GM12878 (cell line): ENCODE data around the gene SIL1. TPM values are rescaled to one million over a fixed set of nuclear protein-coding genes. Genes with fewer than 3 reads are reported as not detected.

Experiments
- ATAC-seq: fragments of 200-7000 bp; cut with Tn5 transposase; 3 replicates; pipeline ENCODE4 v1.9.1; 2020; ENCODE audit warnings: mild to moderate bottlenecking, moderate library complexity
- BruUV-seq: library from RNA; stranded (reverse); fragments of 400-500 nt; replicated peaks from 2 replicates; lab custom pipeline; 2021; lab: Mats Ljungman, UMichigan
- CTCF ChIA-PET: fragments of 300-600 bp; sonication (Branson Sonifier 250); formaldehyde crosslinking; extraction: SDS; loops from one replicate; lab custom pipeline; 2021; ENCODE audit warnings: inconsistent platforms; lab: Yijun Ruan, JAX
- POLR2A ChIA-PET: fragments of 350-600 bp; formaldehyde crosslinking; extraction: SDS; loops from one replicate; lab custom pipeline; 2021; ENCODE audit warnings: inconsistent platforms; lab: Charles Lee
- RAD21 ChIA-PET: fragments of 300-600 bp; sonication (Branson Sonifier 250); formaldehyde crosslinking; loops from one replicate; lab custom pipeline; 2023; ENCODE audit warnings: antibody characterized with exemption; ENCODE audit not compliant: unreplicated experiment; lab: Charles Lee
- SMC1A ChIA-PET: fragments of 300-600 bp; sonication (Branson Sonifier 250); formaldehyde crosslinking; loops from one replicate; lab custom pipeline; 2023; ENCODE audit not compliant: unreplicated experiment, uncharacterized antibody; lab: Charles Lee
- DNase-seq: peaks from one replicate; pipeline ENCODE4 v3.0.0-alpha.2; 2011; ENCODE audit warnings: low read depth, low spot score
- FAIRE-seq: peaks from 3 replicates; lab custom pipeline; 2011; peaks lifted over from hg19 to GRCh38; lab: Jason Lieb, UNC
- H2AFZ ChIP-seq: 2 replicates; pipeline ENCODE4 v1.6.0; 2011; ENCODE audit warnings: low read depth, low read length, control low read depth; ENCODE audit not compliant: control insufficient read depth
- H3K27ac ChIP-seq: 2 replicates; pipeline ENCODE4 v1.5.1; 2011; ENCODE audit warnings: control low read depth; ENCODE audit not compliant: control insufficient read depth, insufficient read depth
- H3K27me3 ChIP-seq, 2 experiments: replicated peaks in 1 of 2; 2 replicates each; pipeline versions ENCODE4 v1.6.0 to v1.6.1; 2011; ENCODE audit warnings: low read length in 1 of 2; ENCODE audit not compliant: control insufficient read depth in 2 of 2, insufficient read depth in 2 of 2
- H3K36me3 ChIP-seq, 2 experiments: 2 replicates each; pipeline ENCODE4 v1.5.1; 2011; ENCODE audit warnings: low read length in 1 of 2; ENCODE audit not compliant: control insufficient read depth in 2 of 2, insufficient read depth in 2 of 2
- H3K4me1 ChIP-seq: 2 replicates; pipeline ENCODE4 v1.6.1; 2011; ENCODE audit warnings: mild to moderate bottlenecking, low read length, moderate library complexity, mixed read lengths; ENCODE audit not compliant: control insufficient read depth, insufficient read depth
- H3K4me2 ChIP-seq: 2 replicates; pipeline ENCODE4 v1.6.0; 2011; ENCODE audit warnings: control low read depth; ENCODE audit not compliant: control insufficient read depth, insufficient read depth
- H3K4me3 ChIP-seq: fragments of 200-600 bp; sonication (generic); 2 replicates; pipeline ENCODE4 v1.5.1; 2016
- H3K79me2 ChIP-seq: 2 replicates; pipeline ENCODE4 v1.6.0; 2011; ENCODE audit warnings: low read length; ENCODE audit not compliant: control insufficient read depth, insufficient read depth
- H3K9ac ChIP-seq: 2 replicates; pipeline ENCODE4 v1.8.0; 2011; ENCODE audit warnings: low read length, control low read depth, mixed read lengths; ENCODE audit not compliant: control insufficient read depth, insufficient read depth
- H3K9me3 ChIP-seq: replicated peaks from 3 replicates; pipeline ENCODE4 v1.5.1; 2011; ENCODE audit warnings: mild to moderate bottlenecking, low read length; ENCODE audit not compliant: control insufficient read depth, insufficient read depth
- H4K20me1 ChIP-seq: 2 replicates; pipeline ENCODE4 v1.6.0; 2011; ENCODE audit not compliant: control insufficient read depth, insufficient read depth
- NR2F1 ChIP-seq: fragments of 450-650 bp; conservative IDR thresholded peaks from 2 replicates; pipeline ENCODE4 v1.6.1; 2017; ENCODE audit warnings: mild to moderate bottlenecking
- RAD21 ChIP-seq: IDR thresholded peaks from 2 replicates; pipeline ENCODE4 v1.6.1; 2011; ENCODE audit warnings: mild to moderate bottlenecking, low read depth, low read length, moderate library complexity; ENCODE audit not compliant: insufficient read depth
- SMAD5 ChIP-seq: IDR thresholded peaks from 2 replicates; pipeline ENCODE4 v1.6.1; 2016; ENCODE audit warnings: antibody characterized with exemption, low read depth
- SMC3 ChIP-seq: IDR thresholded peaks from 2 replicates; pipeline ENCODE4 v1.6.1; 2011; ENCODE audit warnings: low read length, improper control_type of control experiment, borderline replicate concordance
- WGBS: methylation state at CpG from one replicate; pipeline ENCODE4 v1.1.6; 2016; ENCODE audit warnings: low lambda C conversion rate; ENCODE audit not compliant: insufficient replicate concordance, insufficient coverage; ENCODE audit errors: missing lambda C conversion rate; 5-methylcytosine and 5-hydroxymethylcytosine counted together
- in situ Hi-C: fragments of 300-500 bp; cut with MboI; formaldehyde crosslinking; loops from 9 replicates; pipeline ENCODE4 v1.14.3; 2018; ENCODE audit warnings: mixed read lengths
- intact Hi-C: fragments of 100-400 bp; cut with micrococcal nuclease; formaldehyde crosslinking; loops from one replicate; pipeline ENCODE4 v1.14.2; 2022; ENCODE audit not compliant: unreplicated experiment
- polyA plus RNA-seq, 11 experiments: library from polyadenylated mRNA; depleted of rRNA in 4 of 11; unstranded in 6 of 11; stranded (reverse) in 5 of 11; fragments of >200 nt; fragmentation: Nextera tagmentation in 4 of 11; fragmentation: Illumina TruSeq in 1 of 11; extraction: Ambion mirVana in 4 of 11; extraction: Trizol in 1 of 11; gene quantifications; 1 replicate in 1 of 11; 2 replicates in 10 of 11; pipeline versions ENCODE4 v1.2.1 to v1.2.3, GENCODE V29; 2011 to 2016; ENCODE audit warnings: inconsistent platforms in 2 of 11, missing spikeins in 2 of 11, low read depth in 1 of 11
- total RNA-seq, 4 experiments: library from RNA; depleted of rRNA in 3 of 4; stranded (reverse); fragments of >200 nt in 3 of 4; fragmentation: Illumina TruSeq in 1 of 4; extraction: Trizol in 1 of 4; gene quantifications; 2 replicates each; pipeline versions ENCODE4 v1.2.1 to v1.2.3, GENCODE V29; 2013 to 2021
- TF ChIP-seq, protein P1 (sequence below), 3 experiments: IDR thresholded peaks in 2 of 3; conservative IDR thresholded peaks in 1 of 3; 2 replicates each; pipeline ENCODE4 v1.5.1; 2011; ENCODE audit warnings: low read depth in 3 of 3, low read length in 3 of 3, mild to moderate bottlenecking in 3 of 3, control low read depth in 2 of 3, moderate library complexity in 2 of 3, inconsistent platforms in 1 of 3, mixed read lengths in 1 of 3; ENCODE audit not compliant: control insufficient read depth in 2 of 3, insufficient read depth in 1 of 3; ENCODE audit errors: extremely low read depth in 1 of 3

Gene SIL1
- total and polyA plus RNA-seq, 10 of the 15 experiments (the other 5 are each of a cell fraction or from before 2014, with no cell fraction given), result 4.1 to 49.8 (median 29.4) TPM

GRCh38 chr5:139091439-139092156 lies 106.6 kb downstream of the SIL1 start:
- H4K20me1 ChIP-seq, result no peaks in the 10 kb centered on the region
- H3K79me2 ChIP-seq, result no peaks in the 10 kb centered on the region
- ChIA-PET SMC1A (interaction anchor here (1.0 kb wide), 1 partner anchor 160 kb away, joined by 3 read pairs; no protein-coding TSS in a partner anchor), CTCF (interaction anchor here (1.0 kb wide), 1 partner anchor 154 kb away, joined by 3 read pairs; no protein-coding TSS in a partner anchor), POLR2A (no interaction called here), RAD21 (interaction anchor here (0.6 to 1.1 kb wide), 3 partner anchors 154 to 328 kb away, joined by 3 to 4 read pairs (median 3); no protein-coding TSS in a partner anchor)
- intact Hi-C loops (loop anchor here (5.0 kb wide), 1 partner anchor 171 kb away; no protein-coding TSS in a partner anchor), in situ Hi-C loops (no loop called here)
- 89% methylated on average over 5 of the region's 5 CpGs for WGBS
- no peaks in the 10 kb centered on the region for H3K27me3 ChIP-seq
- no peaks in the 10 kb centered on the region for H3K9me3 ChIP-seq
- no peak overlapping the region for H2AFZ ChIP-seq
- peak; percentile 8; the same call in 1 of the 3 replicates for ATAC-seq
- FAIRE-seq, result no peak
- H3K9ac ChIP-seq, result no peak overlapping the region
- H3K36me3 ChIP-seq, result no peaks in the 10 kb centered on the region; a peak in 1 of 4 replicates
- peaks cover 36% of the 10 kb centered on the region for H3K4me1 ChIP-seq
- H3K27ac ChIP-seq, result no peak overlapping the region
- TF ChIP-seq NR2F1 (peak; percentile 47; the same call in 1 of the 2 replicates), SMAD5 (no peak), SMC3 (peak; percentile 43; the same call in 1 of the 2 replicates), RAD21 (peak; percentile 75)
- TF ChIP-seq, protein P1, sequence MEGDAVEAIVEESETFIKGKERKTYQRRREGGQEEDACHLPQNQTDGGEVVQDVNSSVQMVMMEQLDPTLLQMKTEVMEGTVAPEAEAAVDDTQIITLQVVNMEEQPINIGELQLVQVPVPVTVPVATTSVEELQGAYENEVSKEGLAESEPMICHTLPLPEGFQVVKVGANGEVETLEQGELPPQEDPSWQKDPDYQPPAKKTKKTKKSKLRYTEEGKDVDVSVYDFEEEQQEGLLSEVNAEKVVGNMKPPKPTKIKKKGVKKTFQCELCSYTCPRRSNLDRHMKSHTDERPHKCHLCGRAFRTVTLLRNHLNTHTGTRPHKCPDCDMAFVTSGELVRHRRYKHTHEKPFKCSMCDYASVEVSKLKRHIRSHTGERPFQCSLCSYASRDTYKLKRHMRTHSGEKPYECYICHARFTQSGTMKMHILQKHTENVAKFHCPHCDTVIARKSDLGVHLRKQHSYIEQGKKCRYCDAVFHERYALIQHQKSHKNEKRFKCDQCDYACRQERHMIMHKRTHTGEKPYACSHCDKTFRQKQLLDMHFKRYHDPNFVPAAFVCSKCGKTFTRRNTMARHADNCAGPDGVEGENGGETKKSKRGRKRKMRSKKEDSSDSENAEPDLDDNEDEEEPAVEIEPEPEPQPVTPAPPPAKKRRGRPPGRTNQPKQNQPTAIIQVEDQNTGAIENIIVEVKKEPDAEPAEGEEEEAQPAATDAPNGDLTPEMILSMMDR (IDR thresholded peaks at IDR 0.05 in 2 of 3, conservative IDR thresholded peaks at IDR 0.05 in 1 of 3; ENCODE audit: control insufficient read depth in 2 of 3, extremely low read depth in 1 of 3, insufficient read depth in 1 of 3, low read depth in 3 of 3, low read length in 3 of 3), result peak; percentile 16 to 51 (median 42); a peak in 4 of 6 replicates
- DNase-seq, result no peak
- no peak overlapping the region for H3K4me3 ChIP-seq
- no TSS peak for BruUV-seq
- H3K4me2 ChIP-seq, result no peak overlapping the region
